Ammon's horn (tissue), 1 donor: ENCODE results near the gene GNG12.
A peak's percentile ranks its signal among the peaks of the same experiment; 100 is the strongest.

Experiments
- DNase-seq: peaks from one replicate; pipeline ENCODE4 v3.0.0-alpha.2; 2016; ENCODE audit warnings: low spot score

The GNG12 gene

DNA sequence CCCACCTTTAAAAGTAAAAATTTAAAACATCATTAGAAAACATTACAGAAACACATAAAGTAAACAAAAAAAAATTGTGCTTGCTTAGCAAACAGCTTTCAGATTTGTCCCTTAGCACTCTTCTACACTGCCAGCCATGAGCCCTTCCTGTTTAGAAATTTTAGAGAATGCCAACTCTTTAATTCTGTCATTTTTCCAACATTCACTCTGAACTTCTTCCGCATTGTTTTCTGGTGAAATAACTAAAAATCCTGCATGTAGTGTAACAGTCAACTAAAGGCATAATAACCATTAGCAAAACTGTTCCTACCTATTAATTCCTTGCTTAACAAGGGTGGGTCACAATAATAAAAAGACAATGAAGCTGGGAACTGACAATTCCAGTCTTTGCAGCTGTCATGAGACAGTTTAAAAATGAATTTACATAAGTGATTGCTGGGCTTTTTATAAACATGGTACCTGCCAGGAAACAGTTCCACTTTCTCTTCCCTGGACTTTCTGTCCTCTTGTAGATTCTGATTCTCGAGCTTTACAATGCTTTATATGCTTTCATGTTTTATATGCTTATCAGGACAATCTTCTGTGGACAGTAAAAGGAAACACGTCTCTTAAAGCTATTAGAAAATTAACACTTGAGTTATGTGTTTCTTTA is 19.0 kb downstream of the GNG12 start:
- DNase-seq = no peak

DNA sequence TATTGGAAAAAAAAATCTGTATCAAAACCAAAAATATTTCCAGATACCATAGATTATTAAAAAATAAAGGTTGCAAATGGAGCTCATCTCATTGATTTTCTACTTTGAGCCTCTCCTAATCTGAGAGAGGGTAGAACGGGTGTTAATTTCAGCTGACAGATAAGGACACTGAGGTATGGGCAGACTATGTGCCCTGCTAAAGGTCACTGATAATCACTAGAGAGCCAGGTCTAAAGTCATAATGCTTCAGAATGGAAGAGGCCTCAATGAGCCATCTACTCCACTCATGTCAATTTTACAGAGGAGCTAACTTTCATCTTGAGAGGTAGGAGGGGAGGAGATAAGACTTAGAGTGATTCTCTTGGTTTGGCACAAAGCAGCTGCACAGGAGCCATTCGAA is 21.0 kb downstream of the GNG12 start:
- no peak for DNase-seq

DNA sequence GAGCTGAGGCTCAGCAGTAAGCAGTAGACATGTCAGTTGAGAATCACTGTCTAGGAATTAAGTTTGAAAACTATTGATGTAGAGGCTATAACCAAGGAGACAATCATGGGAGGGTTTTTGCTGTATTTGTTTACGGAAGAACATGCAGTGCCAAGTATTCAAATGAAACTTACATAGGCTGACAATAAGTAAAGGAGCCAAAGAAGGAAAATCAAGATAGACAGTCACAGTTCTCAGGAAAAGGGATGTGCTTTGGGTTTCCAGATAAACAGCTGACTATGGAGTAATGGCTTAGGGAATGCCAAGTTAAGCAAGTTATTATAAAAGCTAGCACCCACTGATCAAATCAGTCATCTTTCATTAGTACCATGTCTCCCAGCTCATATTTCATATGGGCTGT is 21.5 kb downstream of the GNG12 start:
- DNase-seq = no peak

- no peak for DNase-seq
These were observed 23.4 kb downstream of the GNG12 start for GRCh38 chr1:67809887-67810286.

DNA sequence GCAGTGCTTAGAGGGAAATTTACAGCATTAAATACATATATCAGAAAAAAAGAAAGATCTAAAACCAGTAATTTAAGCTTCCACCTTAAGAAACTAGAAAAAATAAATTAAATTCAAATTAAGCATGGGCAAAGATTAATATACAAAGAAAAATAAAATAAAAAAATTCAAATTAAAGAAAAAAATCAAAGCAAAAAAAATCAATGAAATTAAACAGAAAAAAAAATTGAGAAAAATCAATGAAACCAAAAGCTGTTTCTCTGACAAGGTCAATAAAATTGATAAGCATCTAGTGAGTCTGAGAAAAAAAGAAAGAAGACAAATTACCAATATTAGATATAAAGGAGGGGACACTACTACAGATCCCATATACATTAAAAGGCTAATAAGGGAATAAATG is 26.0 kb downstream of the GNG12 start:
- no peak for DNase-seq

- DNase-seq = no peak
These were observed 28.6 kb downstream of the GNG12 start for GRCh38 chr1:67804710-67805109.

- DNase-seq = no peak
These were observed 29.6 kb downstream of the GNG12 start for GRCh38 chr1:67803380-67804279.

DNA sequence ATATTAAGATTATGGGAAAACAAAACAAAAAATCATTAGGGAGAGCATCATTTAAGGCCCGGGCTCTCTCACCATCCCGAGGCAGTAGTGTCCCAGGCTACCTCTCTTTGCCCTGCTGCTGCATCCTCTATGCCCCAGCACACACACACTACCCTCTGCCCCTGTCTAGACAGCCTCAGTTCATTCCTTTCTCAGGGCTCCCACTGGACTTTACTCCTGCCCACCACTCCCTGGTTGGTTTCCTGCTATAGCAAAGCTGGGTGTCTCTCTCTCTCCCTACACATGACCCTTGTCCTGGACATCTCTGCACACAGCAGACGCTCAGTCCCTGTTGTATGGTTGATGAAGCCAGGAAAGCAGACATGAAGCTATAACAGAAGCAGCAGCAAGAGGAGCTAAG is 30.7 kb downstream of the GNG12 start:
- no peak for DNase-seq

- DNase-seq = no peak
These were observed 31.4 kb downstream of the GNG12 start for GRCh38 chr1:67801903-67802302.

GRCh38 chr1:67795179-67795912 is 37.9 kb downstream of the GNG12 start:
- no peak for DNase-seq

DNA sequence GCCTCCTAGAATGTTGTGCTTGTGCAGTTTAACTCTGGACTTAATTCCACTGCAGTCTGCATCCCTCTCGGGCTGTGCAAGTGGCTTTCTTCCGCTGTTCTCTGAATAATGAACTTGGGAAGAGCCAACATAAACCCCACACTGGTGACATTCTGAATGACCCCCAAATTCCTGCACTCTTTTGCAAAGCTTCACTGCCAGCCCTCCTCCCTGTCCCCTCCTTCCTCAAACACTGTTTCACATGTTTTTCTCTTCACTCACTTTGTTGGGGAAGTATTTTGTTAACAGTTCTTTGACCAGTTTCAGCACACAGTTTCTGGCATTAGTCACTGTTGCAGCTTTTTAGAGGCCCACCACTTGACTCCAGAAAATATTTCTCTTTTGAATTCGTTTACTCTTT is 39.7 kb downstream of the GNG12 start:
- no peak for DNase-seq

GRCh38 chr1:67792741-67793458 is 40.4 kb downstream of the GNG12 start:
- peak; percentile 43 for DNase-seq

GRCh38 chr1:67792103-67792502 is 41.2 kb downstream of the GNG12 start:
- no peak for DNase-seq

DNA sequence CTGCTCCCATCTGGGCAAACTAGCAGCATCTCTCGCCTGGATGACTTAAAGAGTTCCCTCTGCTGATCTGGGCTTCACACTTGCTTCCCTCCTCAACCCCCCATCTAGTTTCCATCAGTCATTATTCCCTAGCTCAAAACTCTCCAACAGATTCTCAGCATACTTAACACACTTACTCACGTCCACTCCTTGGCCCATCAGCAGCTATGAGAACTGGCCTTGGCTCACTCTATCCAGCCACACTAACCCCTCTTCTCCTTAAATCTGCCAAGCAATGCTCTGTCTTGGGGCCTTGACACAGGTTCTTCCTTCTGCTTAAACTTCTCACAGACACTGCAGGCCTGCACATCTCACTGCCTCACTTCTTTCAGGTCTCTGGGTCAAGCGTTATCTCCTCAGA is 41.6 kb downstream of the GNG12 start:
- DNase-seq = no peak

GRCh38 chr1:67791261-67791660 is 42.0 kb downstream of the GNG12 start:
- DNase-seq = no peak

DNA sequence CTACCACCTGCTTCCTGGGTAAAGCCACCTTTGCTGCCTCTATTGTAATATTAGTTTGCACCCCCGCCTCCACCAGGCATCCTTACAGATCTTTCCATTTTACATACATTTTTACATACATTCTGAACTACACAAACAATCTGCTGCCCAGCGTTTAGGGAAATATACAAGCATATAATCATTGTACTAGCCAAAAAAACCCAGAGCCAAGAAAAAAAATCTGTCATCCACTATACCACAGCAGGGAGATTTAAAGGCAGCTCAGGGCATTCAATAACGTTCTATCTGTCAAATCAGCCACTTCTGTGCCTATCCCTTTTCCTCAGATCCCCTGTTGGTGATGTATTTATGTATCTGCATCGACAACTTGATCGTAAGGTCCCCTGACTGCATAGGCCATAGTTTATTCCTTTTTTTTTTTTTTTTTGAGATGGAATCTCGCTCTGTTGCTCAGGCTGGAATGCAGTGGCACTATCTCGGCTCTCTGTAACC is 43.0 kb downstream of the GNG12 start:
- DNase-seq = no peak

DNA sequence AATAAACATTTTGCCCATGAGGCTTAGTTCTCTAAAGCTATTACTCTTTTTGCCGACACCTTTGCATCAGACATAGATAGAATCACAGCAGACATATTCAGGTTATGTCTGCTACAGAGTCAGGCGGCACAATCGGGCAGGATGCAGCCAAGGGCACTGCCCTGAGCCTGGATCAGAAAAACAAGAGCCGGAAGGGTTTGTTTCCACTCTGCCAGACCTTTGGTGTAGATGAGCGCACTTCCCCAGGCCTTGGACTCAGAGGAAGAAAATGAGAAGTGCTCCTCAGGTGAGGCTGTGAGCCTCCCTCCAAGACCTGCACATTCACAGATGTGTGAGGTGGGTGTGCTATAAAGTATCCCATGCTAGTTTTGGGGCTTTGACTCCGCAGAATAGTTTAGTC is 43.7 kb downstream of the GNG12 start:
- no peak for DNase-seq

DNA sequence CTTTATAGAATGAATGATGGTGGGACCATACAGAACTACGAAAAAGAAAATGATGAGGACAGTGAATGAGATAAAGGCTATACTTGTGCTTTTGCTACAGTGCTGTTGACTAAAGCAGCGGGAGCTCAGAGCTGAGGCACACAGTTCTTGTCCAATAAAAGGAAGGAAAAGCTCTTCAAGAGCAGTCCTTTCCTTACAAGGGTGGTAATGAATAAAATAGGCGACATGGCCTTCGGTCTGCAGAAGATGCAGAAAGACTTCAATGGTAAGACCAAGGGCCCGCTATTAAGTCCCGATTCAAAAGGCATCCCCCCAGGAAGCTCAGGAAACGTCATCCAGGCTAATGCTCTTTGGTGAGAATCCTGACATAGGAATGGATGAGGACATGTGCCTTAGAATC is 44.4 kb downstream of the GNG12 start:
- DNase-seq = no peak

DNA sequence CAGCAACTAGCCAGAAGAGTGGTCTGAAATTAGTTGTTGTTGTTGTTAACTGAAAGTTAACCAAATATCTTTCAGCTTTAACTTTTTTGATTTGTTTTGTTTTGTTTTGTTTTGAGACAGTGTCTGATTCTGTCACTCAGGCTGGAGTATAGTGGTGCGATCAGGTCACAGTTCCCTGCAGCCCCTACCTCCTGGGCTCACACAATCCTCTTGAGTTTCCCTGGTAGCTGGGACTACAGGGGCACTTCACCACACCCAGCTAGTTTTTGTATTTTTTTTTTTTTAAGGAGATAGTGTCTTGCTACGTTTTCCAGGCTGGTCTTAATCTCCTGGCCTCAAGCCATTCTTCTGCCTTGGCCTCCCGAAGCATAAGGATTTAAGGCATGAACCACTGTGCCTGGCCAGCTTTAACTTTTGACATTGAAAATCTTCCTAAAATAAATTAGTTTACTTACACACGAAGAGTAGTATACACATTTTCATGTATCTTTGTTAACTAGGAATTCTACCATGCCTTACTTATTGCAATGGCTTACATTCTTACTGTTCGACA is 45.0 kb downstream of the GNG12 start:
- DNase-seq = no peak

- no peak for DNase-seq
These were observed 45.5 kb downstream of the GNG12 start for GRCh38 chr1:67787746-67788145.

DNA sequence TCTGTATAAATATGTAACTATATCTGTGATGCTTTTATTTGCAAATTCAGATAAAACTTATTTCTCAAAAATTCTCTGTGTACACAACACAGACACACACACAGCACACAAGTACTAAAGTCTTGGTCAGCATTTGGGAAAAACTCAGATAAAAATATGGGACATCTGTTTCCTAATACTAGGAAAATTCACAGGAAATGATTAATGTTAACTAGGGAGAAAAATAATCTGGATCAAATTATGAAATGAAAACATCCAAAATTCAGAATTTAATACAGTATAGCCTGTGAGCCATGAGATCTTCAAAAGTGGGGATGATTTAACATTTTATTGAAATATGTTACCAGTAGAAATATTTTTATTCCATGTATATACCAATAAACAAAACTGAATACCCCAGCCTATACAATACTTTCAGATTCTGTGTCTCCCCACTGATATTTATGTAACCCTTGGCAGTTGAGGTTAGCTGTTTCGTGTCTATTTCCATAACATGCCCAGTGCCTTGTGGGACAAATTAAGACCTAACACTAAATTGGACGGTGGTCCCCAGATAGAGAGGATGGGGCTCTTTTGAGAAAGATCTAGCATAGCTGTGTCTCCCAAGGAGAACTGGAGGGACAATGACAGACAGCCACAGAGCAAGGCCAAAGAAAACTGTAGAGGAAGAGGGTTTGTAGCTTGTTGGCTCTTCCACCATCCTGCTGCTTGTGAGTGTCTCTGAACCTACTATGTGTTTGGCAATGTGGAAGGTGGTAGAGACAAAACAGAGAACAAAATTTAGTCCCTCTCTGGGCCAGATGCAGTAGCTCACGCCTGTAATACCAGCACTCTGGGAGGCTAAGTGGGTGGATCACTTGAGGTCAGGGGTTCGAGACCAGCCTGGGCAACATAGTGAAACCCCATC is 47.2 kb downstream of the GNG12 start:
- no peak for DNase-seq
